WTC11 (cell line): ENCODE results near the gene EGFL8.

Source experiments
- ATF1 ChIP-seq: sonication (generic); formaldehyde crosslinking; IDR thresholded peaks from 2 replicates; pipeline ENCODE4 v1.8.1; 2023; ENCODE audit warnings: mild to moderate bottlenecking, moderate library complexity, missing genetic modification reagents
- ELF4 ChIP-seq: sonication (generic); formaldehyde crosslinking; IDR thresholded peaks from 2 replicates; pipeline ENCODE4 v1.8.1; 2022; ENCODE audit warnings: low read depth, mild to moderate bottlenecking, moderate library complexity, missing genetic modification reagents
- FOXJ3 ChIP-seq: sonication (generic); formaldehyde crosslinking; IDR thresholded peaks from 2 replicates; pipeline ENCODE4 v1.9.0; 2021; ENCODE audit warnings: missing genetic modification reagents, mild to moderate bottlenecking, borderline replicate concordance
- FOXK1 ChIP-seq: sonication (generic); formaldehyde crosslinking; IDR thresholded peaks from 2 replicates; pipeline ENCODE4 v1.8.0; 2022; ENCODE audit warnings: mild to moderate bottlenecking, moderate library complexity, missing genetic modification reagents
- JAZF1 ChIP-seq: fragments of 250-450 bp; sonication (Bioruptor Pico); IDR thresholded peaks from 2 replicates; pipeline ENCODE4 v1.9.0; 2021; ENCODE audit warnings: moderate library complexity, mild to moderate bottlenecking, inconsistent platforms
- NFYB ChIP-seq: sonication (generic); formaldehyde crosslinking; conservative IDR thresholded peaks from 2 replicates; pipeline ENCODE4 v1.8.0; 2022; ENCODE audit warnings: low read depth, missing genetic modification reagents
- RORB ChIP-seq: fragments of 250-450 bp; sonication (Bioruptor Pico); IDR thresholded peaks from 2 replicates; pipeline ENCODE4 v1.9.0; 2021; ENCODE audit warnings: mild to moderate bottlenecking
- SP1 ChIP-seq: sonication (generic); formaldehyde crosslinking; conservative IDR thresholded peaks from 2 replicates; pipeline ENCODE4 v1.8.1; 2022; ENCODE audit warnings: missing genetic modification reagents
- TP53 ChIP-seq: sonication (generic); formaldehyde crosslinking; IDR thresholded peaks from 2 replicates; pipeline ENCODE4 v1.8.1; 2023; ENCODE audit warnings: mild to moderate bottlenecking, missing genetic modification reagents
- ZBTB21 ChIP-seq: sonication (generic); formaldehyde crosslinking; IDR thresholded peaks from 2 replicates; pipeline ENCODE4 v1.8.1; 2023; ENCODE audit warnings: mild to moderate bottlenecking, missing genetic modification reagents, borderline replicate concordance
- TF ChIP-seq, protein P1 (sequence below): fragments of 200-600 bp; IDR thresholded peaks from 2 replicates; pipeline ENCODE4 v1.8.0; 2022; ENCODE audit warnings: antibody characterized with exemption
- TF ChIP-seq, protein P2 (sequence below): sonication (generic); formaldehyde crosslinking; IDR thresholded peaks from 2 replicates; pipeline ENCODE4 v1.8.1; 2022; ENCODE audit warnings: mild to moderate bottlenecking, moderate library complexity, missing genetic modification reagents
- TF ChIP-seq, protein P3 (sequence below): sonication (generic); formaldehyde crosslinking; IDR thresholded peaks from 2 replicates; pipeline ENCODE4 v1.8.0; 2023; ENCODE audit warnings: mild to moderate bottlenecking, missing genetic modification reagents

DNA sequence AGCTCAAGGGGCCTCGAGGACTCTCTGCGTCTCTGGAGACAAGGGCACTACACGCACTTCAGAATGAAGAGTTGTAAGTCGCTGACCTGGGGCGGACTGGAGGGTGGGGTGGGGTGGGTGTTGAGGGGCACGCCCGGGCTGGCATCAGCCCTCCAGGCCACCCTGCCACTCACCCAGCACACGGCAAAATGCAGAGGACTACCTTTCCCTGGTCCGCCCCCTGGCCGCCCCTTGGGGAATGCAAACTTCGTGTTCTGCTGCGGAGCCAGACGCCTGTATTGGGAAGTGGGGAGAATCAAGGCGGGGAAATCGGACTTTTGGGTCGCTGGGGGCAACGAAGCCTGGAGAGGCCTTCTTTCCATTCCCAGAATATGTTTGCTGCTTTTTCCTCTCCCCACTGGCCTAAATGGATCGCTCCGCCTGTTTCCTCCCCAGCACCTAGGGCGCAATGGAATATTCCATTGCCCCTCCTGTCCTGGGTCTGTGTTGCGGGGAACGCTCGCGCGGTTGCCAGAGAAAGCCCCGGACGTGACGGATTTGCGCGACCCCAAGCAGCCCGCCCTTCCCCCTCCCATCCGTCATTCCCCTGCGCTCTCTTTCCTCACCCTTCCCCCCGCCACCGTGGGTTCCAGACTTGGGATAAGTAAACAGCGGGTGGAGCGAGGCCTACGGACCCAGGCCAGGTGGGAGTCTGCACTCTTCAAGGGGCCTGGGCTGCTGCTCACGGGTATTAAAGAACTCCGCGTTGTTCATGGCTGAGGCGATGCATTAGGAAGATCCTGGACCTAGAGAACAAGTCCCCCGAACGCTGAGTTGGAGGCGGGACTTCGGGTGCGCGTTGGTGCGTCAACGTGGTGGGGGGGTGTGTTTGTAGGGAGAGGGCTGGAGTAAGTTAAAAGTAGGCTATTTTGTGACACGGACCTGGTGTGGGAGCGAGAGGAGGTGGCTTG is 10.6 kb upstream of the EGFL8 start, which contains the start of gene PPT2:
- no peak for TF ChIP-seq ZBTB21 (CRISPR knock-in tag)
- TF ChIP-seq, protein P1, sequence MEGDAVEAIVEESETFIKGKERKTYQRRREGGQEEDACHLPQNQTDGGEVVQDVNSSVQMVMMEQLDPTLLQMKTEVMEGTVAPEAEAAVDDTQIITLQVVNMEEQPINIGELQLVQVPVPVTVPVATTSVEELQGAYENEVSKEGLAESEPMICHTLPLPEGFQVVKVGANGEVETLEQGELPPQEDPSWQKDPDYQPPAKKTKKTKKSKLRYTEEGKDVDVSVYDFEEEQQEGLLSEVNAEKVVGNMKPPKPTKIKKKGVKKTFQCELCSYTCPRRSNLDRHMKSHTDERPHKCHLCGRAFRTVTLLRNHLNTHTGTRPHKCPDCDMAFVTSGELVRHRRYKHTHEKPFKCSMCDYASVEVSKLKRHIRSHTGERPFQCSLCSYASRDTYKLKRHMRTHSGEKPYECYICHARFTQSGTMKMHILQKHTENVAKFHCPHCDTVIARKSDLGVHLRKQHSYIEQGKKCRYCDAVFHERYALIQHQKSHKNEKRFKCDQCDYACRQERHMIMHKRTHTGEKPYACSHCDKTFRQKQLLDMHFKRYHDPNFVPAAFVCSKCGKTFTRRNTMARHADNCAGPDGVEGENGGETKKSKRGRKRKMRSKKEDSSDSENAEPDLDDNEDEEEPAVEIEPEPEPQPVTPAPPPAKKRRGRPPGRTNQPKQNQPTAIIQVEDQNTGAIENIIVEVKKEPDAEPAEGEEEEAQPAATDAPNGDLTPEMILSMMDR = no peak
- TF ChIP-seq ELF4 (CRISPR knock-in tag) = no peak
- 0 out of 2 replicates have a peak, but pooled peaks have one; percentile 5 for TF ChIP-seq NFYB (CRISPR knock-in tag)
- TF ChIP-seq FOXK1 = peak; percentile 67; the same call in 1 of the 2 replicates
- no peak for TF ChIP-seq FOXJ3 (CRISPR knock-in tag)
- TF ChIP-seq, protein P2, sequence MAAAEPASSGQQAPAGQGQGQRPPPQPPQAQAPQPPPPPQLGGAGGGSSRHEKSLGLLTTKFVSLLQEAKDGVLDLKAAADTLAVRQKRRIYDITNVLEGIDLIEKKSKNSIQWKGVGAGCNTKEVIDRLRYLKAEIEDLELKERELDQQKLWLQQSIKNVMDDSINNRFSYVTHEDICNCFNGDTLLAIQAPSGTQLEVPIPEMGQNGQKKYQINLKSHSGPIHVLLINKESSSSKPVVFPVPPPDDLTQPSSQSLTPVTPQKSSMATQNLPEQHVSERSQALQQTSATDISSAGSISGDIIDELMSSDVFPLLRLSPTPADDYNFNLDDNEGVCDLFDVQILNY (CRISPR knock-in tag) = no peak
- no peak for TF ChIP-seq ATF1 (CRISPR knock-in tag)
- TF ChIP-seq TP53 (CRISPR knock-in tag) = no peak
- TF ChIP-seq, protein P3, sequence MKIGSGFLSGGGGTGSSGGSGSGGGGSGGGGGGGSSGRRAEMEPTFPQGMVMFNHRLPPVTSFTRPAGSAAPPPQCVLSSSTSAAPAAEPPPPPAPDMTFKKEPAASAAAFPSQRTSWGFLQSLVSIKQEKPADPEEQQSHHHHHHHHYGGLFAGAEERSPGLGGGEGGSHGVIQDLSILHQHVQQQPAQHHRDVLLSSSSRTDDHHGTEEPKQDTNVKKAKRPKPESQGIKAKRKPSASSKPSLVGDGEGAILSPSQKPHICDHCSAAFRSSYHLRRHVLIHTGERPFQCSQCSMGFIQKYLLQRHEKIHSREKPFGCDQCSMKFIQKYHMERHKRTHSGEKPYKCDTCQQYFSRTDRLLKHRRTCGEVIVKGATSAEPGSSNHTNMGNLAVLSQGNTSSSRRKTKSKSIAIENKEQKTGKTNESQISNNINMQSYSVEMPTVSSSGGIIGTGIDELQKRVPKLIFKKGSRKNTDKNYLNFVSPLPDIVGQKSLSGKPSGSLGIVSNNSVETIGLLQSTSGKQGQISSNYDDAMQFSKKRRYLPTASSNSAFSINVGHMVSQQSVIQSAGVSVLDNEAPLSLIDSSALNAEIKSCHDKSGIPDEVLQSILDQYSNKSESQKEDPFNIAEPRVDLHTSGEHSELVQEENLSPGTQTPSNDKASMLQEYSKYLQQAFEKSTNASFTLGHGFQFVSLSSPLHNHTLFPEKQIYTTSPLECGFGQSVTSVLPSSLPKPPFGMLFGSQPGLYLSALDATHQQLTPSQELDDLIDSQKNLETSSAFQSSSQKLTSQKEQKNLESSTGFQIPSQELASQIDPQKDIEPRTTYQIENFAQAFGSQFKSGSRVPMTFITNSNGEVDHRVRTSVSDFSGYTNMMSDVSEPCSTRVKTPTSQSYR = peak; percentile 97
- TF ChIP-seq SP1 = 0 out of 2 replicates have a peak, but pooled peaks have one; percentile 39
- no peak for TF ChIP-seq RORB
- TF ChIP-seq JAZF1 = no peak
